Mucosa of stomach (tissue), 1 donor: Measurements from ENCODE around the gene LSM8.
"Not testable (repeated sequence)": the region's sequence is repeated elsewhere in the genome, so short reads cannot be mapped to it uniquely, and the experiment has no call there.

Experiments
- H3K27me3 ChIP-seq: one replicate; pipeline ENCODE4 v1.7.0; 2013; ENCODE audit warnings: mild to moderate bottlenecking, low read length; ENCODE audit not compliant: control insufficient read depth, insufficient read depth
- H3K36me3 ChIP-seq: one replicate; pipeline ENCODE4 v1.7.0; 2013; ENCODE audit warnings: low read length; ENCODE audit not compliant: control insufficient read depth, insufficient read depth
- H3K4me1 ChIP-seq: one replicate; pipeline ENCODE4 v1.7.0; 2013; ENCODE audit warnings: mild to moderate bottlenecking, low read length; ENCODE audit not compliant: control insufficient read depth, insufficient read depth
- H3K4me3 ChIP-seq: one replicate; pipeline ENCODE4 v1.7.0; 2013; ENCODE audit warnings: low read length
- H3K9ac ChIP-seq: one replicate; pipeline ENCODE4 v1.7.0; 2013; ENCODE audit warnings: mild to moderate bottlenecking, low read length, moderate library complexity
- H3K9me3 ChIP-seq: one replicate; pipeline ENCODE4 v1.7.0; 2013; ENCODE audit warnings: mild to moderate bottlenecking, low read length, moderate library complexity; ENCODE audit not compliant: control insufficient read depth
- donor health status: Pancreatic carcinoma.

The LSM8 gene

GRCh38 chr7:118183786-118184564 is at the start of gene LSM8:
LSM8 (plus strand) TSS chr7:118184164; CDS start chr7:118184224, 60 bp downstream.
- Histone ChIP-seq H3K9me3 (no peaks in the 10 kb centered on the region), H3K4me3 (peak within 1 kb of the TSS; percentile 68), H3K36me3 (no peaks in the 10 kb centered on the region), H3K9ac (peak within 1 kb of the TSS; percentile 93), H3K4me1 (peaks cover 4% of the 10 kb centered on the region), H3K27me3 (no peaks in the 10 kb centered on the region)

- H3K4me3 ChIP-seq, H3K36me3 ChIP-seq, H3K4me1 ChIP-seq, H3K9me3 ChIP-seq, H3K9ac ChIP-seq, H3K27me3 ChIP-seq: not testable (repeated sequence)
Observed at GRCh38 chr7:118134420-118134819, 49.5 kb upstream of the LSM8 start.

GRCh38 chr7:118140468-118140867 is 43.5 kb upstream of the LSM8 start:
- H3K9ac ChIP-seq = no peak overlapping the region
- no peaks in the 10 kb centered on the region for H3K36me3 ChIP-seq
- H3K27me3 ChIP-seq = no peaks in the 10 kb centered on the region
- no peaks in the 10 kb centered on the region for H3K9me3 ChIP-seq
- H3K4me3 ChIP-seq = no peak overlapping the region
- no peaks in the 10 kb centered on the region for H3K4me1 ChIP-seq

GRCh38 chr7:118142012-118142411 is 42.0 kb upstream of the LSM8 start:
- no peaks in the 10 kb centered on the region for H3K27me3 ChIP-seq
- H3K9me3 ChIP-seq = no peaks in the 10 kb centered on the region
- no peak overlapping the region for H3K4me3 ChIP-seq
- H3K36me3 ChIP-seq = no peaks in the 10 kb centered on the region
- H3K4me1 ChIP-seq = no peaks in the 10 kb centered on the region
- no peak overlapping the region for H3K9ac ChIP-seq

DNA sequence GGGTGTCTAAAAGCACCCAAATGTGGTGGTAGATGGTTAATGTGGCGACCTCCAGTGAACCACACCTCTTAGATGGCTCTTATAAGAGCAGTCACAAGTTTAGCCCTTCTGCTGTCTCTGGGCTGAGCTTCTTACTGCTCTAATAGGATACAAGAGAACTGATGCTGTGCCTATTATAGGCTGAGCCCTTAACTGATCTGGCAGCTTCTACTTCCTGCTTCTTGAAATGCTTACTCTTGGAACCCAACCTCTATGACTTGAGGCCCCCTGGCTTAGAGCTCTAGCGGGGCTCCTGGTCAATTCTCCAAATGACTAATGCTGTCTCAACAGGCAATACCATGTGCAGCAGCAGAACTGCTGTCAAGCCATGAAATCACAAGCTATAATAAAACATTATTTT is 35.0 kb upstream of the LSM8 start:
- Histone ChIP-seq H3K4me3 (no peak overlapping the region), H3K9ac (no peak overlapping the region), H3K27me3 (no peaks in the 10 kb centered on the region), H3K36me3 (no peaks in the 10 kb centered on the region), H3K4me1 (no peaks in the 10 kb centered on the region), H3K9me3 (no peaks in the 10 kb centered on the region)

- Histone ChIP-seq H3K9me3 (no peaks in the 10 kb centered on the region), H3K9ac (no peak overlapping the region), H3K27me3 (no peaks in the 10 kb centered on the region), H3K36me3 (no peaks in the 10 kb centered on the region), H3K4me1 (no peaks in the 10 kb centered on the region), H3K4me3 (no peak overlapping the region)
Observed at GRCh38 chr7:118149394-118149793, 34.6 kb upstream of the LSM8 start.

- no peaks in the 10 kb centered on the region for H3K4me1 ChIP-seq
- H3K9me3 ChIP-seq = no peaks in the 10 kb centered on the region
- H3K4me3 ChIP-seq = no peak overlapping the region
- H3K27me3 ChIP-seq = no peaks in the 10 kb centered on the region
- no peaks in the 10 kb centered on the region for H3K36me3 ChIP-seq
- no peak overlapping the region for H3K9ac ChIP-seq
Observed at GRCh38 chr7:118151671-118152070, 32.3 kb upstream of the LSM8 start.

GRCh38 chr7:118152149-118152548 is 31.8 kb upstream of the LSM8 start:
- Histone ChIP-seq H3K4me3 (no peak overlapping the region), H3K9ac (no peak overlapping the region), H3K36me3 (no peaks in the 10 kb centered on the region), H3K27me3 (no peaks in the 10 kb centered on the region), H3K9me3 (no peaks in the 10 kb centered on the region), H3K4me1 (no peaks in the 10 kb centered on the region)

GRCh38 chr7:118152654-118153053 is 31.3 kb upstream of the LSM8 start:
- H3K4me1 ChIP-seq = no peaks in the 10 kb centered on the region
- H3K9ac ChIP-seq = no peak overlapping the region
- no peak overlapping the region for H3K4me3 ChIP-seq
- H3K27me3 ChIP-seq = no peaks in the 10 kb centered on the region
- no peaks in the 10 kb centered on the region for H3K9me3 ChIP-seq
- no peaks in the 10 kb centered on the region for H3K36me3 ChIP-seq

DNA sequence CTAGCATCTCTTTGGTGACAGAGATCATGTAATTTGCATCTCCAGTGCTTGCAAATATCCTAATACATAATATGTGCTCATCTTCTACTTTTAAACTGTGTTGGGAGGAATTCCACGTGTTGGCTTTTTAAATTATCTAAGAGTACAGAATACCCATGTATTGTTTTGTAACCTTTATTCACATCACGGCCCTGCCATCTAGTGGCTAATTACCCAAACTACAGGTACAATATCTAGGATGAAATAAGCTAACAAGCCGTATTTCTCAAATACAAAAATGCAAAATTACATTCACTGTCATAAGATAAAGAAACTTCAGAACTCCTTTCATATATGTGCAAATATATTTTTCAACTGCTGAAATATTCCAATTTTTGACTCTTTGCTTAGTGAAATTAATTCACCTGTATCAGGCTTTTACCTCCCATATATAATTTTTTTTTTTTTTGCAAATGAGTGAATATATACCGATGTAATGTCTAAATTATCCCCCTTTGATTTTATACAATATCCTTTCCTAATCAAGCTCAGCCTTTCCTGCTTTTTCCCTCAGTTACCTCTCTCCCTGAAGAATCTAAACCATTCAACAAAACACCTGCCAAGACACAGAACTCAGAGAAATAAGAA is 30.3 kb upstream of the LSM8 start:
- Histone ChIP-seq H3K27me3 (no peaks in the 10 kb centered on the region), H3K4me1 (no peaks in the 10 kb centered on the region), H3K36me3 (no peaks in the 10 kb centered on the region), H3K4me3 (no peak overlapping the region), H3K9me3 (no peaks in the 10 kb centered on the region), H3K9ac (no peak overlapping the region)

GRCh38 chr7:118158766-118159165 is 25.2 kb upstream of the LSM8 start:
- Histone ChIP-seq H3K4me1 (no peaks in the 10 kb centered on the region), H3K9me3 (no peaks in the 10 kb centered on the region), H3K27me3 (no peaks in the 10 kb centered on the region), H3K36me3 (no peaks in the 10 kb centered on the region), H3K9ac (no peak overlapping the region), H3K4me3 (no peak overlapping the region)

DNA sequence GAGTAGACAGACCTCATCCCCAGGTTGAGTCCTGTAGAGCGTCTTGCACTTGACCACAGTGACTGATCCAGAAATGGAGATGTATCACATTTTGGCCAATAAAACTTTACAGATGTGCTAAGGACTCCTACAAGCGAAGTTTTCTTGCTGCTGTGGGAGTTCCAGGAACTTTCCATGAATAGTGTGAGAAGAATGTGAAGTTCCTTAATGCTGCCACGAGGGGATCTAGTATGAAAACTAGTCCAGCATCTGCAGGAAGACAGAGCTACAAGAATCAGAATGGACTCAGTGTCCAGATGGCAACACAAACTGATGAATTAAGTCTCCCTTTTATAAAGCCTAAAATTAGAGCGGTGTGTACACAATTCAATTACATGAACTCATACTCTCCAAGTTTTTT is 14.8 kb upstream of the LSM8 start:
- H3K4me3 ChIP-seq = no peak overlapping the region
- no peak overlapping the region for H3K9ac ChIP-seq
- H3K9me3 ChIP-seq = no peaks in the 10 kb centered on the region
- H3K27me3 ChIP-seq = no peaks in the 10 kb centered on the region
- H3K36me3 ChIP-seq = no peaks in the 10 kb centered on the region
- H3K4me1 ChIP-seq = no peaks in the 10 kb centered on the region
